Hypothalamus (tissue), 51 donors: Measurements from ENCODE around the gene TMEM18.
A peak's percentile ranks its signal among the peaks of the same experiment; 100 is the strongest.

ENCODE experiments used
- DNase-seq, 51 donors: peaks; one replicate each; lab custom pipeline; 2025; lab: John Stamatoyannopoulos, UW

Gene TMEM18

DNA sequence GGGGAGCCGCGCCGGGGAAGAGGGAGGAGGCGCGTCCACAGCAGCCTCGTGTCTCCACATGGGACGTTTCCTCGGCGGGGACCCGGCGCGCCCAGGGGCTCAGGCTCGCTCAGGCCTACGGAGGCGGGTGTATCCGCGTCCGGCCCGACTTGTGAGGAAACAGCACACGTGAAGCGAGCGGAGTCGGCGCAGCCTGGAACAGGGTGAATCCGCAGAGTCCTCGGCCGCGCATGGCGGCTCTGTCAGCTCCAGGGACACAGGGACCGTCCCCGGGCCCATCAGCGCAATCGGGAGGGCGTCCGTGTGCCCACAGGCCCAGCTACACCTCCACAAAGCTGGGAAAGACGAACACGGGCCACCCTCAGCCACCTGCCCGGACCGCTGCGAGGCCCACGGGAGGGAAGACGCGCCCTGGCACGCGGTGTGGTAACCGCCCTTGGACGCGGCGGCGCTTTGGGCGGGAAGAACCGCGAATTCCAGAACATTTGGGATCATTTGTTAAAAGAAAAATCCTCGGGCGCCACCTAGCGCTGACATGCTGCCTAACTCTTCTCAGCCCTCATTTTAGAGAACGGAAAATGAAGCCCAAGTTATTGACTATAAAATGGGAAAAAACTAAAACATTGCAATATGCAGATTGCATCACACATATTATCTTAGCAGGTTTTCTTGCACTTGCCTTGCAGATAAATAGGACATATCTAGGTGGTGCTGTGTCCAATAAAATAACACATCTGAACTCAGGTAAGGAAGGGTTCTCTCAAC, 40.4 kb downstream of the TMEM18 start:
- DNase-seq = peak in 40 of 51 donors; percentile 3 to 72 (median 36)

GRCh38 chr2:635687-636621, 41.3 kb downstream of the TMEM18 start:
- DNase-seq = no peak

DNA sequence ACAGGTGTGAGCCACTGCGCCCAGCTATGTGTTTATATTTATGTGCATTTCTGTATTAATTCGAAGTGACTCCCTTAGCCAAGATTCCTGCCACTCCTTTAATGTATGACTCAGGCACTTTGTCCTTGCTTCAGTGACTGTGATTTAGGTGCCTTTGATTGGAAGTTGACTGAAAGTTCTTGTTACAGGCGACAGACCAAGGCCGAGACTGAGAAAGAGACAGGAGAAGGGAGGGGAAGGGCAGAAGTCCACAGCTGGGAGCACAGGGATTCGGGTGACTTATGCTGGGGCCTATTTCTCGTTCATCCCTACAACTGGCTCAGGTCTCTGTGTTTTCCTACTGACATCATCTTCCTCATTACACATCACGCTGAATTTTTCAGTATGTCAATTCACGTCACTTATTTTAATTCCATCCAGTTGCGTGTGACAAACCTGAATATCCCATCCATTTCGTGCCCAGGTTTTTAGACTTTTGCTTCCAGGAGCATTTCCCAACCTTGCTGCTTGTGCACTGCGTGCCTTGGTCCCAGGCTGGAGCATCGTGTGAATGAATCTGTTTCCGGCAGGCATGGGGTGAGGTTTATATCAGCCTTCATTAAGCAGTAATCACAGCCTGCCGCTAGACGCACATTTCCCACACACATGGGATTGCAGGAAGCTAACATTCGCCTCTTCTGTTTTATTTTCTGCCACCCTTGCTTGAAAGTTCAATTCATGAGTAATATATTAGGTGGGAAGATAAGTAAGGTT, 42.4 kb downstream of the TMEM18 start:
- no peak for DNase-seq

DNA sequence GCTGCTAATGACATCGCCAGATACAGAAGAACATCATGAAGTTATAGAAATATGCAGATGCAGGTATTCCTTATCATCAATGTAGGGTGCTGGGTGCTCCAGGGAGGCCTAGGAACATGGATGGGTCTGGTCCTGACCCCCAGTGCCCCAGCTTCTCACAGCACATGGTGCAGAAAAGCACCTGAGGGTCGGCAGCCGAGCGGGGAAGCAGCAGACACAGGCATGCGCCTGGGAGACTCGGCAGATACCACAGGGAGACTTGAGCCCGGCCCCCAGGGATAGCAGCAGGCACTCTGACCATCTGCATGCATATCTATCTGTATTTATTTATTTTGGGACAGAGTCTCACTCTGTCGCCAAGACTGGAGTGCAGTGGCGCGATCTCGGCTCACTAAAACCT, 43.2 kb downstream of the TMEM18 start:
- no peak for DNase-seq

GRCh38 chr2:633371-633770, 43.8 kb downstream of the TMEM18 start:
- DNase-seq = no peak

DNA sequence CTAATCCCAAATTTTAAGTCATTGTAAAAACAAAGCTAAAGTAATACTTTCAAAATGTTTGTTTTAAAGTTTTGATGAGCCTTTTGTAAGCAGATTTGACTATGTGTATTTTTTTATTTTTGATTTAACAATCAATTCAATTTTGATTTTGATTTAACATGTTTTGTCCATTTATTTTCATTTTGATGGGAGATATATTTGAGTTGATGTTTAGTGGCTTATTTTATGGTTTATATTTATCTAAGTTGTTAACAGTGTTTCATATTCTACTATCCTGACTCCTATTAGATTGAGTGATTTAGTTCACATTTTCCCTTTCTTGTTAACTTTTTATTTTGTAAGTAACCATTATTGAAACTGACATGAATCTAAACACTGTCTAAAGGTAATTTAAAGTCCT, 44.7 kb downstream of the TMEM18 start:
- DNase-seq = no peak

GRCh38 chr2:631741-632140, 45.5 kb downstream of the TMEM18 start:
- no peak for DNase-seq

GRCh38 chr2:630451-631320, 46.5 kb downstream of the TMEM18 start:
- no peak for DNase-seq

DNA sequence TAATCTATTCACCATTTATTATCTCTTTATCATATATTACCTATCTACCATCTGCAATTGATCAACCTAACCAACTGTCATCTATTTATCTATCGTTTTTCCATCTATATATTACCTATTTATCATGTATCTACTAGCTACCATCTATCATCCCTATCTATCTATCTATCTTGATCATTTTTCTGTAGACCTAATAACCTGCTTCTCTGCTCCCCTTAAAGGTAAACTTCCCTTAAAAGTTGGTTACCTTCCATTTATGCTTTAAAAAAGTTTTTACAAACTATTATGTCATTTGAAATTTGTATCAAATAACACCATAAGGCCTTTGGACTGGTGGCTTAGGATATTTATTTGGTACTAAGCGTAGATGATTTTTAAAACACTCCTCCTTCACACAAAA, 47.2 kb downstream of the TMEM18 start:
- DNase-seq = no peak

GRCh38 chr2:628651-629050, 48.6 kb downstream of the TMEM18 start:
- DNase-seq = no peak

GRCh38 chr2:627926-628560, 49.2 kb downstream of the TMEM18 start:
- DNase-seq = no peak

DNA sequence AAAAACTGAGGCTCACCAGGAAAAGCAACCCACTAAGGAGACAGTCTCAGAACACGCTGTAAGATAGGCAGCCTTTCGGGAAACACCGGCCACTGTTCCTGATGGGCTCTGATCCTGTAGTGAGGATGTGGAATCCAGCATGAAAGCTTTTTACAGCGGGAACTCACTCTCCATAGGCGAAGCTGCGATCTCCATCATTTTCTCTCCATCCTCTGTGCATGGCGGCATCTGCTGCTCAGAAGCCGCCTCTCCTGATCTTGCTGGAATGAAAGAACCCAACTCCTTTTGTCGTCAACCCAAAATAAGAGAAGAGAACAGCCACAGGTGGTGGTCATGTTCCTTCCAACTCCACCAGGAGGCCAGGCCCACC, 49.9 kb downstream of the TMEM18 start:
- DNase-seq = no peak

- no peak for DNase-seq
Observed at GRCh38 chr2:626491-627339, 50.5 kb downstream of the TMEM18 start.

DNA sequence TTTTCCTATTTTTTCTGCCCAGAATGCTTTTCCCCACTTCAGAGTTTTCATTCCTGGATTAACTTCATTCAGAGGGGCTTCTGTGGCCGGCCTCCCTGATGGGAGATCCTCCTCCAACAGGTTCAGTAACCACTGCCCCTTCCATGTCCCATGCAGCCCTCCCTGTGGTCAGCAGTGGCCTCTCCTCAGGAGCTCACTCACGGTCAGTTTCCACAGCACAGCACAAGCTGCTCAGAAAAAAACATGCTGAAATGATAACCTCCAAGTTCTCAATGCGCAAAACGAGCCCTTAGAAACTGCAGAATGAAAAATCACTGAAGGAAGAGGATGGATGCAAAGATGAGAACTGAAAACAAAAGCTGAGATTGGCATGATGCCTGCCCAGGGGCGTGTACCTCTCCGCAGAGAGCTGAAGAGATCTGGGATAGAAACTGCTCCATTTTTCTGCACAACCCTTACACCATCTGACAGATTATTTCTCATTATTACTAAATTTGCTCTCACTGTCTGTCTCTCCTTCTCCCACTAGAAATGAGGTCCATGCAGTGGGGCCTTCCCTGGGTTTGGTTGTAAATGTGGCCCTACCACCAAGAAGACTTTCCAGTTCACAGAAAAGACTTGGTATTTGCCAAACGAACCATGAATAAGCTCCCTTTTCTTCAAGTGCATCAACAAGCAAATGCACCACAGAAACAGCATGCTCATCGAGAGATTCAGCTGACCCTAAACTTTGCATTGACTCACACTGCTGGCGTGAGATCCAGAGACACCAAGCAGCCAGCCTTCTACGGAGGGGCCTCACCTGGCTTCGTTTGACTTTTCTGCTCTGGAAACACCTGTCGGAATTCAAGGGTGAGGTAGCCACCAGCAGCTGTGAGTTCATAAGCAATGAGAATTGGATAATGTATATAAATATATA, 51.5 kb downstream of the TMEM18 start:
- no peak for DNase-seq

DNA sequence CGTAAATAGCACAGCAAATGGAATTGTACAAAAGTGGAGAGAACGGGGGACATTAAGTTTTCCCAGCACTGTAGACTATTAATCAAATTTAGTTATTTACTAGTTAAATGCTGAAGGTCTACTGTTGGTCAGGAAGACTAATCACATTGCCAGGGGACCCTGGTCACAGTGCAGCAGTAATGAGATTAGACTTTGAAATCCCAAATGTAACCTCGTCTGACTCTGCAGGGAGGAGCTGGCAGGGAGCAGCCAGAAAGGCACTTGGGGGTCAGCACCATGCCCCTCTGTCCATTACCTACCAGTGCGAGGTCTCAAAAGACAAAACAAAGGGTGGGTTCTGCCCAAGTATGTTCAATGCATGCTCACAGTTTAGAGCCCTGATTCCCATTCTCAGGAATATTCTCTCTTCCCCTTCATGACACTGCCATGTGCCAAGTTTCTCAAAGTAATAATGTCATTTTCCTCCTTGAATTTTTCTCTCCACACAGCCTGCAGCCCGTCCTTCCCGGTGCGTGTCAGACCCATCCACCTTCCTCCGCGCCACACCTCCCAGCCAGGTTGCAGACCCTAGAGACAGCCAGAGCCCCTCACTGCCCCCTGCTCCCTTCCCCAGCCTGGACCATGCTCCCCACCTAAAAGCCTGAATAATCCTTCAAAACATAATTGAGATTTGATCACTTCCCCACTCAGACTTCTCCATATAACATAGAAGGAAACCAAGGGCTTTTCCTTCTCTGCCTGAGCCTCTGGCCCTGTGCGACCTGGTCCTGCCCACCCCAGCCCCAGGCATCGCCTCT, 52.5 kb downstream of the TMEM18 start:
- DNase-seq = no peak

- DNase-seq = no peak
Observed at GRCh38 chr2:624096-624495, 53.1 kb downstream of the TMEM18 start.
